LNCaP clone FGC (cell line): ENCODE data around the gene FAM170B.

Source experiments
- DNase-seq: peaks from one replicate; pipeline ENCODE4 v3.0.0-alpha.2; 2011; ENCODE audit warnings: low read depth
- H3K4me3 ChIP-seq: 2 replicates; pipeline ENCODE4 v1.5.1; 2011; ENCODE audit warnings: mild to moderate bottlenecking, low read depth, low read length, control low read depth
- CTCF ChIP-seq: IDR thresholded peaks from 2 replicates; pipeline ENCODE4 v1.5.1; 2012; ENCODE audit warnings: mild to moderate bottlenecking; ENCODE audit not compliant: control insufficient read depth, insufficient read depth; ENCODE audit errors: extremely low read depth

Gene FAM170B

GRCh38 chr10:49104323-49104722, 29.5 kb downstream of the FAM170B start:
- H3K4me3 ChIP-seq, result no peak overlapping the region
- DNase-seq, result no peak
- TF ChIP-seq CTCF, result no peak

GRCh38 chr10:49103761-49104160, 30.1 kb downstream of the FAM170B start:
- TF ChIP-seq CTCF, result no peak

GRCh38 chr10:49099046-49099445, 34.8 kb downstream of the FAM170B start:
- TF ChIP-seq CTCF, result no peak
- no peak for DNase-seq
- H3K4me3 ChIP-seq, result no peak overlapping the region

More at GRCh38 chr10:49103761-49104160, 30.1 kb downstream of the FAM170B start:
- H3K4me3 ChIP-seq, result no peak overlapping the region
- no peak for DNase-seq

- DNase-seq, result no peak
- H3K4me3 ChIP-seq, result no peak overlapping the region
- TF ChIP-seq CTCF, result no peak
These were observed 36.9 kb downstream of the FAM170B start for GRCh38 chr10:49096890-49097445.

- H3K4me3 ChIP-seq, result no peak overlapping the region
- TF ChIP-seq CTCF, result no peak
- no peak for DNase-seq
These were observed 39.2 kb downstream of the FAM170B start for GRCh38 chr10:49094646-49095045.

- TF ChIP-seq CTCF, result no peak
- no peak overlapping the region for H3K4me3 ChIP-seq
- no peak for DNase-seq
These were observed 39.9 kb downstream of the FAM170B start for GRCh38 chr10:49093922-49094321.

GRCh38 chr10:49092477-49092876, 41.3 kb downstream of the FAM170B start:
- no peak for TF ChIP-seq CTCF
- no peak for DNase-seq
- no peak overlapping the region for H3K4me3 ChIP-seq
